Measurements from ENCODE around the gene GPATCH11.

GRCh38 chr2:37085731-37086147, 1.4 kb downstream of the GPATCH11 start:
- TF ChIP-seq CTCF (conservative IDR thresholded peaks at IDR 0.05; ENCODE audit: low read depth, low read length), result no peak
- no peak for TF ChIP-seq POLR2A (IDR thresholded peaks at IDR 0.05; ENCODE audit: low read depth, low read length)
- no peak for TF ChIP-seq RCOR1 (IDR thresholded peaks at IDR 0.05; ENCODE audit: insufficient replicate concordance, low read length)
- no peak for TF ChIP-seq ELK1 (IDR thresholded peaks at IDR 0.05; ENCODE audit: borderline replicate concordance, low read depth, low read length)
- no peak for TF ChIP-seq RFX5 (IDR thresholded peaks at IDR 0.05; ENCODE audit: low read depth, low read length)
- TF ChIP-seq USF2 (IDR thresholded peaks at IDR 0.05; ENCODE audit: low read depth, low read length), result no peak

Measured in IMR-90 (cell line).